NCI-H187 treated with DMSO at 0.1 percent for 48 hours (cell line): Measurements from ENCODE around the gene FARP2.
"Not testable (repeated sequence)": the region's sequence is repeated elsewhere in the genome, so short reads cannot be mapped to it uniquely, and the experiment has no call there.

Experiments used
- DNase-seq: peaks from one replicate; lab custom pipeline; 2025; lab: John Stamatoyannopoulos, UW

The FARP2 gene

DNA sequence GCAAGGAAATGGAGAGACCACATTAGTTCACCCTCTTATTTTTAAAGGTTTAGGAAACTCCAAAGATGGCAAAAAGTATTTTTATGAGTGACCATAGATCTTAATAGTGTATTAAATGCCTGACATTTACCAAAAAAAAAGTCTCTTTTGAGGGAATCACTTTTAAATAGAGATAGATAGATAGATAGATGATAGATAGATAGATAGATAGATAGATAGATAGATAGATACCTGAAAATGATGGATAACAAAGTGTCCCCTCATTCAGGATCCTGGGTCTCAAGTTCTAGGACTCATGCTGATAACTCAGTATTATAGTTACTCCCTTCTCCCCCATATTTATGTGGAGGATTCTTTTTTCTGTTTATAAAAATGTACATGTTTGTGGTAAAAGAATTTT is 52.8 kb downstream of the FARP2 start:
- no peak for DNase-seq

DNA sequence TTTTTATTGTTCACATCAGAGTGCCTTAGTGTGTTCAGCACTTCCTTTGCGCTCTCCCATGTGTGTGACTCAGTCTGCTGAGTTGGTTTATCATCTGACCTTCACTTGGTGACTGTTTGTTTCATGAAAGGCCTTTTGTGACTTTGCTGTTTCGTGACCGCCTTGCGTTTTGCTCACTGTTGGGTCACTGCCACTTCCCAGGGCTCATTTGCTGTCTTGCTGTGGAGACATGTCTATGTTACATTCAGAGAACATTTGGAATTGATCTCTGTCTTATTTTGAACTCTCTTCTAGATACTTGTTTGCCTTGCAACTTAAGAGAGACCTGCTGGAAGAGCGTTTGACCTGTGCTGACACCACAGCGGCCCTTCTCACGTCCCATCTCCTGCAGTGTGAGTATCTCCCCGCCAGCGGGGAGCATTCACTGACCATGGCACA is 54.7 kb downstream of the FARP2 start:
- DNase-seq = no peak

- peak; percentile 1 for DNase-seq
Measured at GRCh38 chr2:241412144-241412543, 56.1 kb downstream of the FARP2 start.

- not testable (repeated sequence) for DNase-seq
Measured at GRCh38 chr2:241413501-241413900, 57.4 kb downstream of the FARP2 start.

GRCh38 chr2:241413929-241414580 is 58.0 kb downstream of the FARP2 start:
- no peak for DNase-seq

- no peak for DNase-seq
Measured at GRCh38 chr2:241415196-241415595, 59.1 kb downstream of the FARP2 start.

- peak; percentile 41 for DNase-seq
Measured at GRCh38 chr2:241417626-241418025, 61.5 kb downstream of the FARP2 start.

DNA sequence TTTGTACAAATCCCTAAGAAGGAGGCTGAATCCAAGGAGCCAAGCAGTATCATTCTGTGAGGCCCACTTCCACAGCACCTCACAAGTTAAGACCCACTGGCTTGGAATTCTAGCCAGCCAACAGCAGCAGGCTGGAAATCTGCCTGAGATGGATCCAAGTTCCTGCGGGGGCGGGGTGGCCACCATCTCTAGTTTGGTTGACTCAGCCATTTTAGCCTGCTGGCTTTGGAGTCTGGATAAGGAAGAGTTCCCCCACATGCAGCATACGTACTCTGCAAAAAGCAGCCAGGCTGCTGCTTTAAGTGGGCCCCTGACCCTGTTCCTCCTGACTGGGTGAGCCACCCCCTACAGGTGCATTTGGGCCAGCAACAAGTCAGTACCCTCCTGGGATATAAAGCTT is 65.2 kb downstream of the FARP2 start:
- DNase-seq = no peak

DNA sequence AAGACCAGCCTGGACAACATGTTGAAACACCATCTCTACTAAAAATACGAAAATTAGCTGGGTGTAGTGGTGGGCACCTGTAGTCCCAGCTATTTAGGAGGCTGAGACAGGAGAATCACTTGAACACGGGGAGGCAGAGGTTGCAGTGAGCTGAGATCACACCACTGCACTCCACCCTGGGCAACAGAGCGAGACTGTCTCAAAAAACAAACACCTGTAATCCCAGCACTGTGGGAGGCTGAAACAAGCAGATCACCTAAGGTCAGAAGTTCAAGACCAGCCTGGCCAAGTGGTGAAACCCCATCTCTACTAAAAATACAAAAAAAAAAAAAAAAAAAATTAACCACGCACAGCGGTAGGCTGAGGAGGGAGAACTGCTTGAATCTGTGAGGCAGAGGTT is 65.9 kb downstream of the FARP2 start:
- DNase-seq = not testable (repeated sequence)

GRCh38 chr2:241422350-241422749 is 66.3 kb downstream of the FARP2 start:
- DNase-seq = no peak

DNA sequence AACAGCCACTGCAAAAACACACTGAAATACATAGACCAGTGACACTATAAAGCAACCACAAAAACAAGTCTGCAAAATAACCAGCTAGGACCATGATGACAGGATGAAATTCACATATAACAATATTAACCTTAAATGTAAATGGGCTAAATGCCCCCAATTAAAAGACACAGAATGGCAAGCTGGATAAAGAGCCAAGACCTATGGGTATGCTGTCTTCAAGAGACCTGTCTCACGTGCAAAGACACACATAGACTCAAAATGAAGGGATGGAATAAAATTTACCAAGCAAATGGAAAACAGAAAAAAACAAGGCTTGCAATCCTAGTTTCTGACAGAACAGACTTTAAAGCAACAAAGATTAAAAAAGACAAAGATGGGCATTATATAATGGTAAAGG is 67.4 kb downstream of the FARP2 start:
- DNase-seq = not testable (repeated sequence)

- DNase-seq = no peak
Measured at GRCh38 chr2:241425368-241425767, 69.3 kb downstream of the FARP2 start.

- DNase-seq = no peak
Measured at GRCh38 chr2:241430178-241430577, 74.1 kb downstream of the FARP2 start.

- DNase-seq = no peak
Measured at GRCh38 chr2:241432824-241433448, 76.9 kb downstream of the FARP2 start.

GRCh38 chr2:241437179-241437578 is 81.1 kb downstream of the FARP2 start:
- DNase-seq = no peak

DNA sequence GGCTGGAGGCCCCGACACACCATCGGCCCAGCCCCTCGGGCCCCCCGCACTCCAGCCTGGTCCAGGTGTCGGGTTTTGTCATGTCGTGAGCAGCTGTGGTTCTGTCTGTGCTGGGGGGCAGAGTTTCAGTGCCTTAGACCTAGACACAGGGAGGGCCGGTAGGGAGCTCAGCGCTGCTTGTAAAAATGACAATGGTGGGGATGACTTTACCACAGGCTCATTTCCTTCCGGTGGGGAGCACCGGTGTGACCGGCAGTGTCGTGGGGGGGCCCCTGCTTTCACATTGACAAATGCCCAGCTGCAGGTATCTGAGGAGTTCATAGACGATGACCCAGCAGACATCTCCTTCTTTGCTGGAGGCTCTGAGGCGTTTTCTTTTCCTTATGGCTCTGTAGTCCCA is 85.4 kb downstream of the FARP2 start:
- no peak for DNase-seq

DNA sequence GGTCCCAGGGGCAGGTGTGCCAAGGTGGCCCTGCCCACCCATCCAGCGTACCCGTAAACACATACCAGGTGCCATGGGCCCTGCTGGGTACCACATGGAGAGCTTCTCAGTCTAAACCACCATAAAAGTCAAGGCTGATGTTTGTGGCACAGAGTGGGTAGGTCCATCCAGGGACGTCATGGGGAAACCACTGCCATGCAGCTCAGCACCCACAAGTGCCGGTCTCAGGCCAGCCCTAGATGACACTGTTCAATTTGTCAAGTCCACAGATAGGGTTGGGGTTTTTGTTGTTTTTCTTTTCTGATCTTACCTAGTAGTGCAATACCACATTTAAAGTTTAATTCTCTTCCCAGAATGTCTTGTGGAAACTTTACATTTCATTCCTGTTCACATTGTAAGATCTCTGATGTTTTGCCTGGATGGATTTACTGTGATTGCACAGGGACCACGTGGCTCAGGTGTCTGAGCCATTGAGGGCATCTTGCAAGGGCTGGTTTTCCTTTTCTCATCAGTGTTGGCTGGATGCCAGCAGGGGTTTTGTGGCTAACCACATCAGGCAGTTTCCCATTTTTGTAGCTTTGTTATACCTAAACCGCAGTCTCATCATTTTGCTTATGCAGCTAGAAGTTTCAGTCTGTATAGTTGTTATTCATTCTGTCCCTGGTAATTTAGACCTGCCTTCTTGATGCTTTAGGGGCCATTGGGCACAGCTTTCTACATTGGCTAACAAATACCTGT is 87.6 kb downstream of the FARP2 start:
- peak; percentile 6 for DNase-seq

GRCh38 chr2:241445426-241445825 is 89.3 kb downstream of the FARP2 start:
- DNase-seq = no peak

GRCh38 chr2:241450092-241450491 is 94.0 kb downstream of the FARP2 start:
- DNase-seq = not testable (repeated sequence)

DNA sequence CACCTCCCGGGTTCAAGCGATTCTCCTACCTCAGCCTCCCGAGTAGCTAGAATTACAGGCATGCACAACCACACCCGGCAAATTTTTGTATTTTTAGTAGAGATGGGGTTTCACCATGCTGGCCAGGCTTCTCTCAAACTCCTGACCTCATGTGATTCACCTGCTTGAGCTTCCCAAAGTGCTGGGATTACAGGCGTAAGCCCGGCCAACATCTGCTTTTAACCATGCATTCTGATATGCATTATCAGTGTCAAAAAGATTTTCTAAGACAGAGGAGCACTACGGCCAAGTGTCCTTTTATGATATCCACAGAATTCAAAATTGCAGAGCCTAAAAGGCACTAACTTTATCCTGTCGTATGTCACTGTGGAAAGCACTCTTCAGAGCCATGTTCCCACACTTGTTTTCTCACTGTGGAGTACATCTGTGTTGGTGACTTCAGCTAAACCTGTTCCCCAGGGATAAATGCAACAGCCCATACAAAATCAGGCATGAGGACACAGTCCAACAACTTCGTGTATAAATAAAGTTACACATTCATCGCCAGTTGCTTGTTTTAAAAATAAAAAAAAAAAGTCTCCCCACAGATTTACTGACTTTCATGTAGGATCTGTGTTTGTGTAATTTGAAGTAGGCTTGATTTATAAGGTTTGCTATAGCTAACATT is 95.9 kb downstream of the FARP2 start:
- DNase-seq = no peak

DNA sequence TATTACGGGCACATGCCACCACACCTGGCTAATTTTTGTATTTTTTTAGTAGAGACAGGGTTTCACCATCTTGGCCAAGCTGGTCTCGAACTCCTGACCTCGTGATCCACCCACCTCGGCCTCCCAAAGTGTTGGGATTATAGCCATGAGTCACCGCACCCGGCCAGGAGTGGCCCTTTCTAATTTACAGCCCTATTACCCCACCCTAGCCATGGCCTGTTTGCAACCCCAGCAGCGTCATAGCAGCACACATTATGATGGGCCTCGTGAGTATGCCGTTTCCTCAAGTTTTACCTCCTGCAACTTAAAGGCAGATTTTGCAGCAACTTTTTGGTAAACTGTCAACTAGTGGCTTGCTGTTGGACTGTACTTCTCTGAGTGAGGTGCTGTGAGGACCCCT is 97.8 kb downstream of the FARP2 start:
- DNase-seq = not testable (repeated sequence)

- DNase-seq = no peak
Measured at GRCh38 chr2:241454837-241455485, 98.9 kb downstream of the FARP2 start.
